Peyer's patch (tissue), 4 donors: ENCODE measurements around the gene DOCK4. TPM values are rescaled to one million over a fixed set of nuclear protein-coding genes. Genes with fewer than 3 reads are reported as not detected.

Experiments used
- DNase-seq, 3 donors: peaks; one replicate each; pipeline ENCODE4 v3.0.0-alpha.2; 2017 to 2019
- H3K27ac ChIP-seq, 4 donors: fragments of 200-600 bp; sonication (generic); one replicate each; pipeline ENCODE4 v1.5.1; 2016 to 2019
- H3K27me3 ChIP-seq, 2 donors: fragments of 200-600 bp; sonication (generic); one replicate each; pipeline ENCODE4 v1.5.1; 2019
- H3K36me3 ChIP-seq, 3 donors: fragments of 200-600 bp; sonication (generic); one replicate each; pipeline ENCODE4 v1.5.1; 2016 to 2019
- H3K4me1 ChIP-seq, 4 donors: fragments of 200-600 bp; sonication (generic); one replicate each; pipeline ENCODE4 v1.5.1; 2016 to 2019
- H3K4me3 ChIP-seq, 4 donors: fragments of 200-600 bp; sonication (generic); 1 replicate in 3 of 4; 2 replicates in 1 of 4; pipeline ENCODE4 v1.5.1; 2016 to 2019; ENCODE audit warnings: mild to moderate bottlenecking in 1 of 4
- H3K9me3 ChIP-seq, 4 donors: fragments of 200-600 bp; sonication (generic); one replicate each; pipeline ENCODE4 v1.5.1; 2016 to 2019; ENCODE audit warnings: mild to moderate bottlenecking in 1 of 4
- POLR2A ChIP-seq, 2 donors: fragments of 450-650 bp; IDR thresholded peaks; one replicate each; pipeline ENCODE4 v1.5.1; 2017; ENCODE audit warnings: antibody characterized with exemption in 2 of 2, mild to moderate bottlenecking in 2 of 2, moderate library complexity in 2 of 2
- total RNA-seq, 4 donors: library from RNA; depleted of rRNA; stranded (reverse); fragments of >200 nt; gene quantifications; one replicate each; pipeline ENCODE4 v1.1.0, GENCODE V29; 2016
- TF ChIP-seq, protein P1 (sequence below), 6 experiments: fragments of 450-650 bp in 4 of 6; fragments of 200-600 bp in 2 of 6; sonication (generic) in 1 of 6; IDR thresholded peaks; one replicate each; pipeline ENCODE4 v1.5.1; 2017 to 2019; ENCODE audit warnings: antibody characterized with exemption in 6 of 6, mild to moderate bottlenecking in 3 of 6, moderate library complexity in 1 of 6

Gene DOCK4
- total RNA-seq, 4 donors from 2014 or later: 5.1 to 52.8 (median 15.5) TPM

- Histone ChIP-seq H3K4me1 (peaks cover 0 to 9% (median 0%) of the 10 kb centered on the region in 4 donors), H3K9me3 (no peaks in the 10 kb centered on the region), H3K27me3 (no peaks in the 10 kb centered on the region), H3K27ac (no peak overlapping the region), H3K4me3 (no peak overlapping the region), H3K36me3 (no peaks in the 10 kb centered on the region)
- TF ChIP-seq POLR2A (IDR thresholded peaks at IDR 0.05): no peak
- TF ChIP-seq, protein P1, sequence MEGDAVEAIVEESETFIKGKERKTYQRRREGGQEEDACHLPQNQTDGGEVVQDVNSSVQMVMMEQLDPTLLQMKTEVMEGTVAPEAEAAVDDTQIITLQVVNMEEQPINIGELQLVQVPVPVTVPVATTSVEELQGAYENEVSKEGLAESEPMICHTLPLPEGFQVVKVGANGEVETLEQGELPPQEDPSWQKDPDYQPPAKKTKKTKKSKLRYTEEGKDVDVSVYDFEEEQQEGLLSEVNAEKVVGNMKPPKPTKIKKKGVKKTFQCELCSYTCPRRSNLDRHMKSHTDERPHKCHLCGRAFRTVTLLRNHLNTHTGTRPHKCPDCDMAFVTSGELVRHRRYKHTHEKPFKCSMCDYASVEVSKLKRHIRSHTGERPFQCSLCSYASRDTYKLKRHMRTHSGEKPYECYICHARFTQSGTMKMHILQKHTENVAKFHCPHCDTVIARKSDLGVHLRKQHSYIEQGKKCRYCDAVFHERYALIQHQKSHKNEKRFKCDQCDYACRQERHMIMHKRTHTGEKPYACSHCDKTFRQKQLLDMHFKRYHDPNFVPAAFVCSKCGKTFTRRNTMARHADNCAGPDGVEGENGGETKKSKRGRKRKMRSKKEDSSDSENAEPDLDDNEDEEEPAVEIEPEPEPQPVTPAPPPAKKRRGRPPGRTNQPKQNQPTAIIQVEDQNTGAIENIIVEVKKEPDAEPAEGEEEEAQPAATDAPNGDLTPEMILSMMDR (IDR thresholded peaks at IDR 0.05): no peak
- DNase-seq: no peak
Measured at GRCh38 chr7:112161253-112162141, 44.7 kb downstream of the DOCK4 start.

- TF ChIP-seq POLR2A (IDR thresholded peaks at IDR 0.05): no peak
- TF ChIP-seq, protein P1 (IDR thresholded peaks at IDR 0.05): no peak
- Histone ChIP-seq H3K9me3 (no peaks in the 10 kb centered on the region), H3K4me3 (no peak overlapping the region), H3K27me3 (no peaks in the 10 kb centered on the region), H3K36me3 (no peaks in the 10 kb centered on the region), H3K4me1 (peaks cover 0 to 9% (median 0%) of the 10 kb centered on the region in 4 donors), H3K27ac (no peak overlapping the region)
- no peak for DNase-seq
Measured at GRCh38 chr7:112160771-112161150, 45.4 kb downstream of the DOCK4 start.

DNA sequence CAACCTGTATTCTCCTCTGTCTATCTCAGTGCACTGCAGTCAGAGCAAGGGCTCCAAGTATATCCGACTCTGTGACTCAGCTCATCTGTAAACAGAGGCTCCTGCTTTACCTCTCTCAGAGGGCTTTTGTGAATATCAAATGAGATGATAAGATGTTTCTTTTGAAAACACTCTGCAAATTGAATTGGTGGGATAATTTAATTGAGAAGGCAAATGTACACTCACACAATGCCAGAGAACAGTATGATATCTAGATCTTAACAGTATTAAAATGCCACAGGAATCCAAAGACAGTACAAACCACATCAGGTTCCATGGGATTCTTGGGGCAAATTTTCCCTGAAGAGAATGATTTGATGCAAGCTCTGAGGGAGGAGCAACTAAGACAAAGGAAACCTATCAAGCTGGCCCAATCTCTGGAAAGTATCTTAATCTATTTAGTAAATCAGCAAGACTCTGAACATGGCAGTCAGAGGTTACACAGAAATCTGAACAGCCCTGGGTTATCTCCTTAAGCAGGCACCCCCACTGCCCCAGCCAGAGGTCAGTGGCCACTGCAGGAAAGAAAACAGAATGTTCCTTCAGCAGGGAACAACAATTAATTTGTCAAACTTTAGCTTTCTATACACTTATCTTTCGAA lies 45.9 kb downstream of the DOCK4 start:
- Histone ChIP-seq H3K9me3 (no peaks in the 10 kb centered on the region), H3K27ac (no peak overlapping the region), H3K4me1 (peaks cover 0 to 9% (median 0%) of the 10 kb centered on the region in 4 donors), H3K36me3 (no peaks in the 10 kb centered on the region), H3K27me3 (no peaks in the 10 kb centered on the region), H3K4me3 (no peak overlapping the region)
- TF ChIP-seq, protein P1 (IDR thresholded peaks at IDR 0.05): no peak
- no peak for TF ChIP-seq POLR2A (IDR thresholded peaks at IDR 0.05)
- DNase-seq: no peak

- Histone ChIP-seq H3K27me3 (no peaks in the 10 kb centered on the region), H3K4me3 (no peak overlapping the region), H3K9me3 (no peaks in the 10 kb centered on the region), H3K36me3 (no peaks in the 10 kb centered on the region), H3K4me1 (peaks cover 0 to 9% (median 0%) of the 10 kb centered on the region in 4 donors), H3K27ac (no peak overlapping the region)
- no peak for DNase-seq
- TF ChIP-seq POLR2A (IDR thresholded peaks at IDR 0.05): no peak
- TF ChIP-seq, protein P1 (IDR thresholded peaks at IDR 0.05): no peak
Measured at GRCh38 chr7:112159351-112159750, 46.8 kb downstream of the DOCK4 start.

GRCh38 chr7:112157072-112157471 lies 49.1 kb downstream of the DOCK4 start:
- Histone ChIP-seq H3K4me3 (no peak overlapping the region), H3K27ac (no peak overlapping the region), H3K27me3 (no peaks in the 10 kb centered on the region), H3K36me3 (no peaks in the 10 kb centered on the region), H3K4me1 (peaks cover 0 to 7% (median 0%) of the 10 kb centered on the region in 4 donors), H3K9me3 (no peaks in the 10 kb centered on the region)
- no peak for TF ChIP-seq POLR2A (IDR thresholded peaks at IDR 0.05)
- TF ChIP-seq, protein P1 (IDR thresholded peaks at IDR 0.05): no peak
- no peak for DNase-seq
